ENCODE measurements around the gene MT1HL1. TPM values are rescaled to one million over a fixed set of nuclear protein-coding genes. Genes with fewer than 3 reads are reported as not detected.
"Not testable (repeated sequence)": the region's sequence is repeated elsewhere in the genome, so short reads cannot be mapped to it uniquely, and the experiment has no call there.

The MT1HL1 gene
- total and polyA plus RNA-seq, 2 donors (not counting 1 experiment from before 2014, with no cell fraction given): not detected

- no peak for TF ChIP-seq CTCF (IDR thresholded peaks at IDR 0.05)
- TF ChIP-seq EZH2 (IDR thresholded peaks at IDR 0.05; ENCODE audit: borderline replicate concordance, insufficient read depth, low read depth, low read length, poor library complexity, severe bottlenecking): no peak
- no peak overlapping the region for H3K4me3 Mint-ChIP-seq
- no peak overlapping the region for H3K27ac ChIP-seq (ENCODE audit: low read length in 2 of 2)
- intact Hi-C loops (cut with micrococcal nuclease): no loop called here
- no peak overlapping the region for H2AFZ ChIP-seq (ENCODE audit: insufficient read depth, low read depth, low read length, poor library complexity, severe bottlenecking)
- ChIA-PET CTCF (no interaction called here), POLR2A (no interaction called here)
- H3K4me3 ChIP-seq (ENCODE audit: control extremely low read depth in 1 of 5, extremely low read depth in 1 of 5, insufficient read depth in 1 of 5, low read depth in 2 of 5, low read length in 4 of 5): no peak overlapping the region
- H3K4me1 Mint-ChIP-seq: no peaks in the 10 kb centered on the region
- no peak overlapping the region for H3K9ac ChIP-seq (ENCODE audit: low read length)
- no peak overlapping the region for H3K27ac Mint-ChIP-seq
- no peak overlapping the region for H3K4me2 ChIP-seq (replicated peaks; ENCODE audit: low read depth, low read length, poor library complexity, severe bottlenecking)
- H4K20me1 ChIP-seq (ENCODE audit: control insufficient read depth, insufficient read depth, low read length, poor library complexity, severe bottlenecking): no peaks in the 10 kb centered on the region
- H3K36me3 ChIP-seq (replicated peaks in 1 of 2; ENCODE audit: control extremely low read depth in 1 of 2, control insufficient read depth in 1 of 2, extremely low read depth in 1 of 2, insufficient read depth in 2 of 2, low read length in 1 of 2): no peaks in the 10 kb centered on the region
- H3K9me3 Mint-ChIP-seq (ENCODE audit: insufficient read depth): peaks cover 2% of the 10 kb centered on the region
- H3K4me1 ChIP-seq (ENCODE audit: control insufficient read depth in 2 of 2, insufficient read depth in 2 of 2, low read length in 2 of 2): no peaks in the 10 kb centered on the region
- ATAC-seq (ENCODE audit: low read depth): no peak
- DNase-seq: no peak
- no peaks in the 10 kb centered on the region for H3K27me3 Mint-ChIP-seq
- H3K79me2 ChIP-seq (ENCODE audit: control insufficient read depth, insufficient read depth, low read length): no peaks in the 10 kb centered on the region
- H3K9me3 ChIP-seq (ENCODE audit: control extremely low read depth in 1 of 3, control insufficient read depth in 2 of 3, insufficient read depth in 1 of 3, low read length in 2 of 3): peaks cover 0 to 4% (median 0%) of the 10 kb centered on the region in 3 donors
- no peaks in the 10 kb centered on the region for H3K27me3 ChIP-seq (replicated peaks in 1 of 4; ENCODE audit: control extremely low read depth in 1 of 4, control insufficient read depth in 3 of 4, insufficient read depth in 4 of 4, low read length in 3 of 4)
Measured at GRCh38 chr1:236983818-236984217, 20.4 kb downstream of the MT1HL1 start.

GRCh38 chr1:236982380-236982779, 21.9 kb downstream of the MT1HL1 start:
- POLR2A ChIA-PET: no interaction called here
- WGBS (ENCODE audit: insufficient coverage): no CpG with 5 or more reads among the region's 1 CpG

GRCh38 chr1:236981431-236981830, 22.8 kb downstream of the MT1HL1 start:
- WGBS (ENCODE audit: insufficient coverage): 97% methylated on average over 20 of the region's 20 CpGs
- H3K4me2 ChIP-seq (replicated peaks; ENCODE audit: low read depth, low read length, poor library complexity, severe bottlenecking); H4K20me1 ChIP-seq (ENCODE audit: control insufficient read depth, insufficient read depth, low read length, poor library complexity, severe bottlenecking); H3K9me3 ChIP-seq (ENCODE audit: control extremely low read depth in 1 of 3, control insufficient read depth in 2 of 3, insufficient read depth in 1 of 3, low read length in 2 of 3); H3K36me3 ChIP-seq (replicated peaks in 1 of 2; ENCODE audit: control extremely low read depth in 1 of 2, control insufficient read depth in 1 of 2, extremely low read depth in 1 of 2, insufficient read depth in 2 of 2, low read length in 1 of 2); H3K9me3 Mint-ChIP-seq (ENCODE audit: insufficient read depth); intact Hi-C loops (cut with micrococcal nuclease); H3K27me3 Mint-ChIP-seq; H3K4me3 ChIP-seq (ENCODE audit: control extremely low read depth in 1 of 5, extremely low read depth in 1 of 5, insufficient read depth in 1 of 5, low read depth in 2 of 5, low read length in 4 of 5); H3K27ac ChIP-seq (ENCODE audit: low read length in 2 of 2); DNase-seq; H3K4me1 ChIP-seq (ENCODE audit: control insufficient read depth in 2 of 2, insufficient read depth in 2 of 2, low read length in 2 of 2); CTCF ChIA-PET; H3K27ac Mint-ChIP-seq; H3K27me3 ChIP-seq (replicated peaks in 1 of 4; ENCODE audit: control extremely low read depth in 1 of 4, control insufficient read depth in 3 of 4, insufficient read depth in 4 of 4, low read length in 3 of 4); H3K79me2 ChIP-seq (ENCODE audit: control insufficient read depth, insufficient read depth, low read length); H3K4me3 Mint-ChIP-seq; ATAC-seq (ENCODE audit: low read depth); POLR2A ChIA-PET; H3K9ac ChIP-seq (ENCODE audit: low read length); H2AFZ ChIP-seq (ENCODE audit: insufficient read depth, low read depth, low read length, poor library complexity, severe bottlenecking); H3K4me1 Mint-ChIP-seq: not testable (repeated sequence)

More at GRCh38 chr1:236982380-236982779, 21.9 kb downstream of the MT1HL1 start:
- Histone ChIP-seq H2AFZ (ENCODE audit: insufficient read depth, low read depth, low read length, poor library complexity, severe bottlenecking) (no peak overlapping the region), H3K4me1 (ENCODE audit: control insufficient read depth in 2 of 2, insufficient read depth in 2 of 2, low read length in 2 of 2) (no peaks in the 10 kb centered on the region), H3K79me2 (ENCODE audit: control insufficient read depth, insufficient read depth, low read length) (no peaks in the 10 kb centered on the region), H3K9ac (ENCODE audit: low read length) (no peak overlapping the region), H3K9me3 (ENCODE audit: control extremely low read depth in 1 of 3, control insufficient read depth in 2 of 3, insufficient read depth in 1 of 3, low read length in 2 of 3) (peaks cover 0 to 4% (median 0%) of the 10 kb centered on the region in 3 donors), H3K4me3 (ENCODE audit: control extremely low read depth in 1 of 5, extremely low read depth in 1 of 5, insufficient read depth in 1 of 5, low read depth in 2 of 5, low read length in 4 of 5) (no peak overlapping the region), H3K4me2 (replicated peaks; ENCODE audit: low read depth, low read length, poor library complexity, severe bottlenecking) (no peak overlapping the region), H3K36me3 (replicated peaks in 1 of 2; ENCODE audit: control extremely low read depth in 1 of 2, control insufficient read depth in 1 of 2, extremely low read depth in 1 of 2, insufficient read depth in 2 of 2, low read length in 1 of 2) (no peaks in the 10 kb centered on the region), H3K27ac (ENCODE audit: low read length in 2 of 2) (no peak overlapping the region), H3K27me3 (replicated peaks in 1 of 4; ENCODE audit: control extremely low read depth in 1 of 4, control insufficient read depth in 3 of 4, insufficient read depth in 4 of 4, low read length in 3 of 4) (no peaks in the 10 kb centered on the region), H4K20me1 (ENCODE audit: control insufficient read depth, insufficient read depth, low read length, poor library complexity, severe bottlenecking) (no peaks in the 10 kb centered on the region)
- intact Hi-C loops (cut with micrococcal nuclease): no loop called here
- Mint-ChIP-seq H3K4me3 (no peak overlapping the region), H3K27me3 (no peaks in the 10 kb centered on the region), H3K9me3 (ENCODE audit: insufficient read depth) (no peaks in the 10 kb centered on the region), H3K4me1 (no peaks in the 10 kb centered on the region), H3K27ac (no peak overlapping the region)
- DNase-seq: no peak
- TF ChIP-seq EZH2 (IDR thresholded peaks at IDR 0.05; ENCODE audit: borderline replicate concordance, insufficient read depth, low read depth, low read length, poor library complexity, severe bottlenecking) (no peak), CTCF (IDR thresholded peaks at IDR 0.05) (no peak)
- CTCF ChIA-PET: no interaction called here
- no peak for ATAC-seq (ENCODE audit: low read depth)

Data from B cell (primary cell).